Bone marrow (tissue), 2 donors: ENCODE measurements around the gene JAM3.

Experiments
- DNase-seq, 2 donors: peaks; one replicate each; lab custom pipeline; 2025; lab: John Stamatoyannopoulos, UW

The JAM3 gene

DNA sequence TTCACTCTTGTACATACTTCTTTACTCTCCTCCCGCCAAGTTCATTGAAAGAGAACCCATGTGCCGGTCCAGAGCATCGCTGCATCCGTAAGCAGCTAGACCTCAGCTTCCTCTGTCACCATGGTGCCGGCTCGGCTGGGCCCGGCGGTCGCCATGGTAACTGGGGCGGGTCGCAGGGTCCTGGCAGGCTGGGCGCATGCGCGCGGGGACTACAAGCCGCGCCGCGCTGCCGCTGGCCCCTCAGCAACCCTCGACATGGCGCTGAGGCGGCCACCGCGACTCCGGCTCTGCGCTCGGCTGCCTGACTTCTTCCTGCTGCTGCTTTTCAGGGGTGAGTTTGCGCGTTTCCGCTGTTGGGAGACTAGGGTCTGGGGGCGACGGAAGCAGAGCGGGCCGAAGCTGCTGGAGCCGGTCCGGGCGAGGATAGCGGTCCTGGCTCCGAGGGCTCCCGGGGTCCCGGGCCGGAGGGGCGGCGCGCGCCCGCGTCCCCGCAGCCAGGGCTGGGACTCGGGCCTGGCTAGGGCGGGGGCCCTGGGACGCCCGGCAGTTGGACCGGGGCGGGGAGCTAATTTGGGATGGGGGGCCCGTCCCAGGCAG, at the start of gene JAM3:
Gene JAM3, plus strand, starts transcription at position 244 of the 597 bp plus-strand sequence. Its CDS starts 12 bp downstream, at position 256.
- DNase-seq, result peak in 1 of 2 donors; percentile 51

DNA sequence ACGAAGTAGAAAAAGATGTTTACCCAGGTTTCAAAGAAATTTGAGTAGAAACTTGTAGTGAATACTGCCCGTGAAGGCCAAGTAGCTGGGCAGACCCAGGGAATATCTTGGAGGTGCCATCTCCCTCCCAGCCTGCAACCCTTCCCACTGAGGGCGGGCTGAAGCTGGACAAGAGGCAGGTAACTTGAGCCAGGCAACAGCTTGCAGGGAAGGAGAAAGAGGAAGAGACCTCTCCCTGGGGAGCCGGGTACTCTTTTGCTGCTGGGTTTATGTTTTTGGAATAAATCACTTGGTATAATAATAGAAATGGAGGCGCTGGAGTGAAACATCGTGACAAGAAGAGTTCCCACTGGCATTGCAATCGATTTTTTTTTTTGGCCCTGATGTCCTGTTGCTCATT, 49.4 kb upstream of the JAM3 start:
- DNase-seq, result no peak

GRCh38 chr11:134020598-134020997, 48.3 kb upstream of the JAM3 start:
- no peak for DNase-seq

- DNase-seq, result no peak
Observed at GRCh38 chr11:134021326-134021725, 47.5 kb upstream of the JAM3 start.

DNA sequence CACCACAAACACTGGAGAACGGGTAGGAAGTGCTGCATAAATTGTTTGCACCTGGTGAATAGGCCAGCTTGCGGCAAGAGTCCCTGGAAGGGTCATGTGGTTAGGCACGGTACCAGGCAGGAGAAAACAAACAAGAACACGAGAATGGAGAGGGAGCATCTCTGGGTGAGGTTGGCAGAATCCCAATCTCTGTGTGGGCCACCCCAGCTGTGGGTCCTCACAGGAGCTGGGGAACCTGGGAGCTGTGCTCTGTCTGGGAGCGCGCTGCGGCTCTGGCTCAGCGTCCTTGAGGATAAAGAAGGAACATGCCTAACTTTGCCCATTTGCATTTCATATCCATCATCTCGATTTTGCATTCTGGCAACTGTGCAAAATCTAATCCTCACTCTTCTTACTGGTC, 46.1 kb upstream of the JAM3 start:
- DNase-seq, result no peak

DNA sequence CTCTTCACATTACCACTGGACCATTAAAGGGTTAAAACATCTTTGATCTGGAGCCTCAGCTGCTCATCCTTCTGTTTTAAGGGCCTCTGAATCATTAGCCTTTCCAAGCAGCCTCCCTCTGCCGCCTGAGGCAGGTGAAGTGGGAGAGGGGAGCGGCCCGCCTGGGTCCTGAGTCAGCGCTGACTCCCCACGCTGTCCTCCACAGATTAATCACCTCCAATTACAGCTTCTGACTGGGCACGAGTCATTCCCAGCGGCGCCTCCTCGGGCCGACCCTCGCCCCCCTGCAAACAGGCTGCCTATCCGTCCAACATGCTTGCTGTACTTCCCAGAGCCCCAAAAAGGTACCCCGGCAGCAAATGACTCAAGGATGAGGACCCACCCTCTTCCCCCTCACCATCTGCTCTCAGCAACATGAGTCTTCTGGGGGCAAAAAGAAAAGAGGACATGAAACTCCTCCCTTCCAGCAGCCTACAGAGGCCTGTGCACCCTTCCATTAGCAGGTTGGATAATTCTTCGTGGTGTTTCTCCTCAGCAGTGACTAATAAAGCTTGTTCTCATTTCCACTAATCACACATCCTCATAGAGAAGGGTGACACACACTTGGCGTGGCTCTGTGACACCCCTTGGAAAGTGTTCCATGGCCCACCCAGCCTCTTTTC, 44.3 kb upstream of the JAM3 start:
- DNase-seq, result no peak

DNA sequence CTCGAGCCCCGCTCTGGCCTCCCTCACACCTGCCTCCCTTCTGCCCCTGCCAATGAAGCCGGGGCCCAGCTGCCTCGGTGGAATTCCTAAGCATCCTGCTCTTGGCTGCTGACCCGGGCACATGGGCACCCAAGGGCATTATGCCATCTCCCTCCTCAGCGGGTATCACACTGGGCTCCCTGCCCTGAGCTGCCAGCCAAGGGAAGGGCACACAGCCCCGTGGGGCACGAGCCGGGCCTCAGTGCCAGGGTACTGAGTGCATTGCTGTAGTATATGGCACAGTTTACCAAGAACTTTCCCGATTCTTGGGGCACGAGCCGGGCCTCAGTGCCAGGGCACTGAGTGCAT, 43.8 kb upstream of the JAM3 start:
- no peak for DNase-seq

GRCh38 chr11:134026655-134027343, 42.1 kb upstream of the JAM3 start:
- no peak for DNase-seq

- no peak for DNase-seq
Observed at GRCh38 chr11:134027671-134028070, 41.2 kb upstream of the JAM3 start.

DNA sequence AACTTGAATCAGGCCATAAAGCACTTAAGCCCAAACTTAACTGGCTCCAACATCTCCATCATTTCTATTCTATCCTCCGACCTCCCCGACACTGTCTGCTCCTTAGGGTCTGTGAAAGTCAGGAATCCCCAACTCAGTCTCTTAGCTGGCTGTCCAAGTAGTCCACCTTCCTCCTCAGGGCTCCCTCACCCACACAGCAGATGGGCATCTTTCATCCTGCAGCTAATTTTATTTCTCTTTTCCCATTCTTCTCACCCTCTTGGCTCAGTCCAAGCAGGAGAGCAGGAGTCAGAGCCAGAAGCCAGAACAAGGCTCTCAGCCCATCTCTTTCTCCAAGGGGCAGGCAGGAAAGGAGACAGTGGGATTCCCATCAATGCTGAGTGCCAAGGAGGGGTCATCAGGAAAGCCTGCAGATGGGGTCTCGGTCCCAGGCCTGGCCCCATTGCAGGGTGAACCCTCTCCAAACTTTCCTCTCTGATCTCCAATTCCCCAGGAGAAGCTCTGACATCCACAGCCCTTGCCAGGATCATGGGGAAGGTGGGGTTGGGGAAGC, 40.4 kb upstream of the JAM3 start:
- no peak for DNase-seq

DNA sequence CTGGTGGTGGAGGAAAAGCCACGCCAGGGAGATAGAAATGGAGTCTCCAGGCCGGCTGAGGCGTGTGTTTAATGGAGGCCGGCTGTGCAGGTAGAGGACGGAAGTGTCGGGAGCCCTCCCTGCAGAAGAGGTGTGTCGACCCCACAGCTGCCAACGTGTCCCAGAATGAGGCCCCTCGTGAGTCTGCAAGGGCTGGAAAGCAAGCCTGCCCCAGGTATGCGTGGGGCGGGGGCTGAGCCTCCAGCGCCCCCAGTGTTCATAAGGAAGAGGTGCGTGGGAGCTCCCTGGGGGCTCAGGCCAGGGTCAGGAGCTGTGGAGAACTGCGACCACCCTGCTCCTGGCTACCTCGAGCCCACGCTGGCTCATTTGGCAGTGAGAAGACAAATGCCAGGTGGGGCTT, 38.0 kb upstream of the JAM3 start:
- DNase-seq, result no peak

DNA sequence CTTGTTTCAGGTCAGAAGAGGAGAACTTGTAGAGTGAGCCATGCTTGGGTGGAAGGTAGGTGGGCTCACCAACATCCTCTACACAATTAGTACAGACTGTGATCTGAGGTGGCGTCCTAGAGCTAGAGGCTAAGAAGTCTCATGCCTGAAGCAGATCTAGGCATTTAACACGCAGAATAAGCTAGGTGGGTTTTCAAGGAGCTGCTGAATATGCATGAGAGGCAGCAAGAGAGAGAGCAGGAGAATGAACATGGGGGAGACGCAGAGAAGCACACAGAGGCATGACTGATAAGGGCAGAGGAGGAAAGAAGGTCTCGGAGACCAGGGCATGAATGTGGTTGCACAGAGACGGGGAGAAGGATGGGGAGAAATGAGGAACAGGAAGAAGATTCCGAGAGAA, 36.8 kb upstream of the JAM3 start:
- no peak for DNase-seq

DNA sequence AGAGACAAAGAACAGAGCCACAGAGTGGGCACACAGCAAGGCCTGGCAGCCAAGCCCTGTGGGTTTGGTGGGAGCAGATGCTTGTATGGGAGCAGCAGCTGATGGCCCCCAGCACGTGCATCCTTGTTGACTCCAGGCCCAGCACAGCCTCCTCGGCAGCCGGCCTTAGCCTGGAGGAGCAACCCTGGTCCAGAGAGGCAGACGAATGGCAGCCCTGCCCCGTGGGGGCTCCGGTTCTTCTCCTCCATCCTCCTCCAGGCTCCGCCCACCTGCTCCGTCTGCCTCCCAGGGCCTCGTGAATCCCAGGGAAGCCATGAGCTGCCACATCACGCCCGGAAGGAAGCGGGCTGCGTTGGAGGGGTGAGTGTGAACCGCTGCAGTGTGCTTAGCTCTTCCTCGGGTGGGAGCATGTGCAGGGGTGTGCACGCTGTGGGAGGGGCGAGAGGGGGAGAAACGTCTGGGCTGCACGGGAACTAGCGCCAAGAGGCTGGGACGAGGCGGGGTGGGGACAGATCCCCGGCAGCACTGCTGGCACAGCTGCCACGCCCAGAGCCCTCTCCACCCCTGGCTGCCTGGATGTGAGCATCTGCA, 36.3 kb upstream of the JAM3 start:
- DNase-seq, result no peak

- no peak for DNase-seq
Observed at GRCh38 chr11:134033276-134033675, 35.6 kb upstream of the JAM3 start.

DNA sequence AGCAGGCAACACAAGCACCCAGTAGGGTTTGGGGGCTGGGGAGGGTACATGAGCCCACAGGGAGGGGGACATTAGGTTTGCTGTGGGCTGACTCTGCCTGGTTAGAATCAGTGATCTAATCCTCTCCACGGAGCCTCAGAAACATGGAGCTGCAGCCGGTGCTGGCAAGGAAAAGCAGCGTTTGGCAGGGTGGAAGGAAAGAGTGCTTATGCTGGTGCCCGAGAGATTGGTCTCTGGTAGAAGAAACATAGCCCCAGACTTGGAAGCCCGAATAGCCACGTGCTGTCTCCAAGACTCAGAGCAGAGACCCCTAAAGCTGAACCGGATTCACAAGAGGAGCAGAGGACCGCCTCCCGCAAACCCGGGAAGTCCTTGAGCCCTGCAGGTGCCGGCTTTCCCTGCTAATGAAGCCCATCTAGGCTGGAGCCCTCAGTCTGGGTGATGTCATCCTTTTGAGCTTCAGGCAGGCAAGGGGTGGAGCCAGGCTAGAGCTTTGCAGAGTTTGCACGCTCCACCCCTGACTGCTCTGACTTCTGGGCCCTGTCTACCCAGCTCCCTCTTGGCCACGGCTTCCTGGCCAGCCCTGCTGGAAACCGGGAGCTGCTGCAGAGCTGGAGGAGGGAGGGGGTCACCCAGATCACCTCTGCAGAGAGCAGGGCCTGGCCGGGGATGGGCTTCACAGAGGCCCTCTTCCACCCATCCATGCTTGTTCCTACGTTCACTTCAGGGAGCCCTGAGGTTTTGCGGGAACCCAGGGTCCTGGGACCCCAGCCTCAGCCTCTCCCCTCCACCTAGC, 35.0 kb upstream of the JAM3 start:
- no peak for DNase-seq

GRCh38 chr11:134034496-134035381, 34.1 kb upstream of the JAM3 start:
- no peak for DNase-seq

GRCh38 chr11:134036492-134037045, 32.3 kb upstream of the JAM3 start:
- no peak for DNase-seq

DNA sequence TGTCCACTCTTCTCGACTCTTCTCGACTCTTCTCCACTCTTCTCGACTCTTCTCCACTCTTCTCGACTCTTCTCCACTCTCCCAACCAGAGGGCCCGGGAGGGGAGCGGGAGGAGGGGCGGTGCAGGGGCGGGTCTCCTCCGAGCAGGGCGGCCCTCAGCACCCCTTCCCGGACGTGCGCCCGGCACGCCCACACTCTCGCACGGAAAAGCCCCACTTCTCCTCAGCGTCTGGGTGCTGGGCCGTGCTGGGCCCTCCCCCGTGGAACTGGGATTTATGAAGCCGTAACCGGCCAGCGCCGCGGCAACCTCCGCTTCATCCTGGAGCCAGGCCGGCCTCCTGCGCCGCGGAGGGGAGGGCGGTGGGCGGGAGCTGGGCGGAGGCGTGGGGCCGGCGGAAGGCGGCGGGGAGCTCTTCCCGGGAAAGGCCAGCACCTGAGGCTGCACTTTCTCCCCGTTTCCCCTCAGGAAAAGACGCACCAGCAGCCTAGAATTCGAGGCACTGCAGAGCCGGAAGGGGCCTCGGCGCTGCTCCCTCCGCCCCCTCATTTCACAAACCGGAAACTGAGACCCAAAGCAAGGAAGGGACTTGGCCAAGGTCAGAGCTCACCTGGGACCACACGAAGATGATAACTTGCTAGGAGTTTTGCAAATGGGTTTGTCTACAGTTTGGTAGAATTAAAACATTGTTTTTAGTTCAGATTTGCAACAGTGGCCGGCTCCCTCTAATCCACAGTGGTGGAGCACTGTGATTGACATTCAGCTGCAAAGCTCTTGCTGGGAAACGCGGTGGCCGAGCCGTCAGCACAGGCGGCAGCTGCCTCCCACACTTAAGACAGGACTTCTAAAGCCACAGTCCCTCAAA, 31.6 kb upstream of the JAM3 start:
- no peak for DNase-seq

DNA sequence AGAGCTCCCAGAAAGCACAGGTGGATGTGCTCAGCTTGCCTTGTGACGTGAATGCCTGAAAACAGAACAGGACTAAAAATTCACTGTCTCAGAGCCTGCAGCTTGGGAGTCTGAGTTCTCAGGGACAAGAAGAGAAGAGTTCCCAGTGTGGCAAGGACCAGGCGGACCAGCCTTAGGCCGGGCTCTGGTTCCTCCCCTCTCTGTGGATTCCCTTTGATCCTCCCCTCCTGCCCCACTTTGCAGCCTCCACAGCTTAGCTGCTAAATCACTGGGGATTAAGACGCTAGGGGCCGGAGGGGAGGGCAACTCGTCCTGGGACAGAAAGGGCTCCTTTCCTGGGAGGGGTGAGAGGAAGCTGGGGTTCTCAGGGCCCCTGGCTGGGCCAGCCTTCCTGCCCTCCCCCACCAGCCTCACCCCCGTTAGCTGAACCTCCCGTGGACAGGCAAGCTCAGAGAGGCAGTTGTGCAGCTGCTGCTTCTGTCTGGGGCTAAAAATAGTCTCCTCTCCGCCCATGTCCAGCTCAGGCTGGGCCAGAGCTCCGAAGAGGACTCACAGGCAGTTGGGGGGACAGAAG, 29.9 kb upstream of the JAM3 start:
- DNase-seq, result no peak
